Umbilical cord (tissue), 2 donors: Measurements from ENCODE around the gene TGFBR2. TPM values are rescaled to one million over a fixed set of nuclear protein-coding genes. Genes with fewer than 3 reads are reported as not detected.

Experiments used
- DNase-seq: peaks from one replicate; pipeline ENCODE4 v3.0.0-alpha.2; 2015; ENCODE audit warnings: low spot score
- total RNA-seq: library from RNA; depleted of rRNA; stranded (reverse); fragments of >200 nt; gene quantifications from one replicate; pipeline ENCODE4 v1.2.3, GENCODE V29; 2014; ENCODE audit warnings: low replicate concordance; ENCODE audit not compliant: insufficient read depth

TGFBR2 gene
- total RNA-seq, 1 donor from 2014 or later = 54.2 TPM

- DNase-seq = no peak
These were observed 106.6 kb downstream of the TGFBR2 start for GRCh38 chr3:30712991-30713390.

- DNase-seq = no peak
These were observed 107.6 kb downstream of the TGFBR2 start for GRCh38 chr3:30713885-30714503.

GRCh38 chr3:30719536-30719935 is 113.1 kb downstream of the TGFBR2 start:
- DNase-seq = no peak

GRCh38 chr3:30720586-30721313 is 114.3 kb downstream of the TGFBR2 start:
- DNase-seq = no peak

- DNase-seq = no peak
These were observed 114.9 kb downstream of the TGFBR2 start for GRCh38 chr3:30721314-30721634.

- no peak for DNase-seq
These were observed 116.8 kb downstream of the TGFBR2 start for GRCh38 chr3:30723211-30723610.

- DNase-seq = no peak
These were observed 118.5 kb downstream of the TGFBR2 start for GRCh38 chr3:30724863-30725262.

GRCh38 chr3:30728143-30728542 is 121.7 kb downstream of the TGFBR2 start:
- no peak for DNase-seq

- DNase-seq = no peak
These were observed 123.1 kb downstream of the TGFBR2 start for GRCh38 chr3:30729512-30729911.

- no peak for DNase-seq
These were observed 123.5 kb downstream of the TGFBR2 start for GRCh38 chr3:30729936-30730335.

- DNase-seq = no peak
These were observed 124.6 kb downstream of the TGFBR2 start for GRCh38 chr3:30730967-30731366.

- no peak for DNase-seq
These were observed 126.8 kb downstream of the TGFBR2 start for GRCh38 chr3:30733209-30733608.

GRCh38 chr3:30733696-30734095 is 127.3 kb downstream of the TGFBR2 start:
- peak; percentile 57 for DNase-seq

GRCh38 chr3:30737743-30738499 is 131.5 kb downstream of the TGFBR2 start:
- DNase-seq = no peak

GRCh38 chr3:30738605-30739004 is 132.2 kb downstream of the TGFBR2 start:
- DNase-seq = no peak

- DNase-seq = no peak
These were observed 135.5 kb downstream of the TGFBR2 start for GRCh38 chr3:30741889-30742288.

GRCh38 chr3:30742796-30743619 is 136.6 kb downstream of the TGFBR2 start:
- peak; percentile 72 for DNase-seq
